ENCODE measurements around the gene MED26. TPM values are rescaled to one million over a fixed set of nuclear protein-coding genes. Genes with fewer than 3 reads are reported as not detected.
A peak's percentile ranks its signal among the peaks of the same experiment; 100 is the strongest.

MED26 gene
- total and polyA plus RNA-seq, 9 donors = 5.3 to 8.0 (median 6.8) TPM

- 100% methylated on average over 1 of the region's 5 CpGs for WGBS (ENCODE audit: insufficient coverage)
- no peak for DNase-seq
- H3K27ac ChIP-seq (ENCODE audit: low read length) = no peak overlapping the region
Observed at GRCh38 chr19:16668176-16668575, 40.2 kb upstream of the MED26 start.

GRCh38 chr19:16661480-16662034 lies 33.6 kb upstream of the MED26 start:
- H3K9me3 ChIP-seq (replicated peaks; ENCODE audit: control insufficient read depth, low read depth, low read length) = no peaks in the 10 kb centered on the region
- DNase-seq = peak; percentile 53
- H3K36me3 ChIP-seq (ENCODE audit: control insufficient read depth, insufficient read depth, low read length) = peaks cover 29% of the 10 kb centered on the region
- peak overlapping the region; percentile 96 for H3K4me3 ChIP-seq (ENCODE audit: low read length)
- H3K27ac ChIP-seq (ENCODE audit: low read length) = peak overlapping the region; percentile 88
- 2% methylated on average over 28 of the region's 31 CpGs for WGBS (ENCODE audit: insufficient coverage)
- H3K27me3 ChIP-seq (ENCODE audit: control insufficient read depth, insufficient read depth, low read length) = no peaks in the 10 kb centered on the region
- H3K4me1 ChIP-seq (ENCODE audit: control insufficient read depth, insufficient read depth, low read length) = peaks cover 28% of the 10 kb centered on the region

More at GRCh38 chr19:16668176-16668575, 40.2 kb upstream of the MED26 start:
- Histone ChIP-seq H3K4me1 (ENCODE audit: control insufficient read depth, insufficient read depth, low read length) (peaks cover 15% of the 10 kb centered on the region), H3K27me3 (ENCODE audit: control insufficient read depth, insufficient read depth, low read length) (no peaks in the 10 kb centered on the region), H3K4me3 (ENCODE audit: low read length) (no peak overlapping the region), H3K9me3 (replicated peaks; ENCODE audit: control insufficient read depth, low read depth, low read length) (no peaks in the 10 kb centered on the region), H3K36me3 (ENCODE audit: control insufficient read depth, insufficient read depth, low read length) (peaks cover 7% of the 10 kb centered on the region)

- peak within 1 kb of the TSS; percentile 99 for H3K27ac ChIP-seq (ENCODE audit: low read length)
- H3K27me3 ChIP-seq (ENCODE audit: control insufficient read depth, insufficient read depth, low read length) = no peaks in the 10 kb centered on the region
- under 1% methylated on average over 58 of the region's 76 CpGs for WGBS (ENCODE audit: insufficient coverage)
- peak within 1 kb of the TSS; percentile 96 for H3K4me3 ChIP-seq (ENCODE audit: low read length)
- peaks cover 28% of the 10 kb centered on the region for H3K4me1 ChIP-seq (ENCODE audit: control insufficient read depth, insufficient read depth, low read length)
- peaks cover 35% of the 10 kb centered on the region for H3K36me3 ChIP-seq (ENCODE audit: control insufficient read depth, insufficient read depth, low read length)
- peak; percentile 76 for DNase-seq
- H3K9me3 ChIP-seq (replicated peaks; ENCODE audit: control insufficient read depth, low read depth, low read length) = no peaks in the 10 kb centered on the region
Observed at GRCh38 chr19:16660763-16661479, 32.9 kb upstream of the MED26 start, which contains the start of gene TMEM38A. Gene TMEM38A, plus strand, starts transcription at chr19:16661139. Its CDS starts 79 bp downstream, at chr19:16661218.

GRCh38 chr19:16659832-16660708 lies 32.1 kb upstream of the MED26 start, which contains the start of gene SMIM7:
Gene SMIM7, minus strand, starts transcription at chr19:16660144. Its CDS starts 34 bp downstream, at chr19:16660110.
- peak within 1 kb of the TSS; percentile 99 for H3K27ac ChIP-seq (ENCODE audit: low read length)
- peak within 1 kb of the TSS; percentile 96 for H3K4me3 ChIP-seq (ENCODE audit: low read length)
- H3K9me3 ChIP-seq (replicated peaks; ENCODE audit: control insufficient read depth, low read depth, low read length) = no peaks in the 10 kb centered on the region
- peaks cover 28% of the 10 kb centered on the region for H3K4me1 ChIP-seq (ENCODE audit: control insufficient read depth, insufficient read depth, low read length)
- DNase-seq = peak; percentile 100
- under 1% methylated on average over 56 of the region's 60 CpGs for WGBS (ENCODE audit: insufficient coverage)
- peaks cover 41% of the 10 kb centered on the region for H3K36me3 ChIP-seq (ENCODE audit: control insufficient read depth, insufficient read depth, low read length)
- no peaks in the 10 kb centered on the region for H3K27me3 ChIP-seq (ENCODE audit: control insufficient read depth, insufficient read depth, low read length)

GRCh38 chr19:16659464-16659831 lies 31.4 kb upstream of the MED26 start:
- peaks cover 46% of the 10 kb centered on the region for H3K36me3 ChIP-seq (ENCODE audit: control insufficient read depth, insufficient read depth, low read length)
- no peak for DNase-seq
- H3K27me3 ChIP-seq (ENCODE audit: control insufficient read depth, insufficient read depth, low read length) = no peaks in the 10 kb centered on the region
- peak overlapping the region; percentile 96 for H3K4me3 ChIP-seq (ENCODE audit: low read length)
- H3K27ac ChIP-seq (ENCODE audit: low read length) = peak overlapping the region; percentile 99
- 1% methylated on average over 13 of the region's 14 CpGs for WGBS (ENCODE audit: insufficient coverage)
- H3K4me1 ChIP-seq (ENCODE audit: control insufficient read depth, insufficient read depth, low read length) = peaks cover 28% of the 10 kb centered on the region
- no peaks in the 10 kb centered on the region for H3K9me3 ChIP-seq (replicated peaks; ENCODE audit: control insufficient read depth, low read depth, low read length)

- H3K9me3 ChIP-seq (replicated peaks; ENCODE audit: control insufficient read depth, low read depth, low read length) = no peaks in the 10 kb centered on the region
- H3K27me3 ChIP-seq (ENCODE audit: control insufficient read depth, insufficient read depth, low read length) = no peaks in the 10 kb centered on the region
- no peak overlapping the region for H3K27ac ChIP-seq (ENCODE audit: low read length)
- H3K4me3 ChIP-seq (ENCODE audit: low read length) = no peak overlapping the region
- peaks cover 25% of the 10 kb centered on the region for H3K4me1 ChIP-seq (ENCODE audit: control insufficient read depth, insufficient read depth, low read length)
- DNase-seq = no peak
- WGBS (ENCODE audit: insufficient coverage) = 74% methylated on average over 3 of the region's 5 CpGs
- peaks cover 63% of the 10 kb centered on the region for H3K36me3 ChIP-seq (ENCODE audit: control insufficient read depth, insufficient read depth, low read length)
Observed at GRCh38 chr19:16657384-16657783, 29.4 kb upstream of the MED26 start.

GRCh38 chr19:16655727-16656126 lies 27.7 kb upstream of the MED26 start:
- 88% methylated on average over 10 of the region's 11 CpGs for WGBS (ENCODE audit: insufficient coverage)
- no peaks in the 10 kb centered on the region for H3K9me3 ChIP-seq (replicated peaks; ENCODE audit: control insufficient read depth, low read depth, low read length)
- no peak overlapping the region for H3K4me3 ChIP-seq (ENCODE audit: low read length)
- no peak for DNase-seq
- H3K36me3 ChIP-seq (ENCODE audit: control insufficient read depth, insufficient read depth, low read length) = peaks cover 80% of the 10 kb centered on the region
- no peaks in the 10 kb centered on the region for H3K27me3 ChIP-seq (ENCODE audit: control insufficient read depth, insufficient read depth, low read length)
- H3K4me1 ChIP-seq (ENCODE audit: control insufficient read depth, insufficient read depth, low read length) = peaks cover 18% of the 10 kb centered on the region
- H3K27ac ChIP-seq (ENCODE audit: low read length) = no peak overlapping the region

- Histone ChIP-seq H3K9me3 (replicated peaks; ENCODE audit: control insufficient read depth, low read depth, low read length) (no peaks in the 10 kb centered on the region), H3K27ac (ENCODE audit: low read length) (no peak overlapping the region), H3K36me3 (ENCODE audit: control insufficient read depth, insufficient read depth, low read length) (peaks cover 82% of the 10 kb centered on the region), H3K27me3 (ENCODE audit: control insufficient read depth, insufficient read depth, low read length) (no peaks in the 10 kb centered on the region), H3K4me3 (ENCODE audit: low read length) (no peak overlapping the region), H3K4me1 (ENCODE audit: control insufficient read depth, insufficient read depth, low read length) (peaks cover 13% of the 10 kb centered on the region)
- 86% methylated on average over 1 of the region's 3 CpGs for WGBS (ENCODE audit: insufficient coverage)
- no peak for DNase-seq
Observed at GRCh38 chr19:16654627-16655026, 26.6 kb upstream of the MED26 start.

- no peaks in the 10 kb centered on the region for H3K27me3 ChIP-seq (ENCODE audit: control insufficient read depth, insufficient read depth, low read length)
- H3K27ac ChIP-seq (ENCODE audit: low read length) = no peak overlapping the region
- H3K4me1 ChIP-seq (ENCODE audit: control insufficient read depth, insufficient read depth, low read length) = peaks cover 8% of the 10 kb centered on the region
- DNase-seq = no peak
- peaks cover 82% of the 10 kb centered on the region for H3K36me3 ChIP-seq (ENCODE audit: control insufficient read depth, insufficient read depth, low read length)
- H3K9me3 ChIP-seq (replicated peaks; ENCODE audit: control insufficient read depth, low read depth, low read length) = no peaks in the 10 kb centered on the region
- WGBS (ENCODE audit: insufficient coverage) = 93% methylated on average over 3 of the region's 3 CpGs
- H3K4me3 ChIP-seq (ENCODE audit: low read length) = no peak overlapping the region
Observed at GRCh38 chr19:16654140-16654539, 26.1 kb upstream of the MED26 start.

GRCh38 chr19:16652854-16653253 lies 24.9 kb upstream of the MED26 start:
- WGBS (ENCODE audit: insufficient coverage) = 32% methylated on average over 6 of the region's 7 CpGs
- Histone ChIP-seq H3K4me1 (ENCODE audit: control insufficient read depth, insufficient read depth, low read length) (no peaks in the 10 kb centered on the region), H3K36me3 (ENCODE audit: control insufficient read depth, insufficient read depth, low read length) (peaks cover 74% of the 10 kb centered on the region), H3K4me3 (ENCODE audit: low read length) (no peak overlapping the region), H3K27me3 (ENCODE audit: control insufficient read depth, insufficient read depth, low read length) (no peaks in the 10 kb centered on the region), H3K27ac (ENCODE audit: low read length) (no peak overlapping the region), H3K9me3 (replicated peaks; ENCODE audit: control insufficient read depth, low read depth, low read length) (no peaks in the 10 kb centered on the region)
- DNase-seq = peak; percentile 63
